GM19455 (cell line): ENCODE data around the gene CHERP.
A peak's percentile ranks its signal among the peaks of the same experiment; 100 is the strongest.
"Not testable (repeated sequence)": the region's sequence is repeated elsewhere in the genome, so short reads cannot be mapped to it uniquely, and the experiment has no call there.

Source experiments
- ATAC-seq: cut with Tn5 transposase; IDR thresholded peaks from one replicate; pipeline ENCODE4 v1.9.1; 2021; ENCODE audit not compliant: unreplicated experiment

CHERP gene

GRCh38 chr19:16486476-16486875 lies 55.8 kb downstream of the CHERP start:
- ATAC-seq, result not testable (repeated sequence)

- no peak for ATAC-seq
Measured at GRCh38 chr19:16482745-16483144, 59.5 kb downstream of the CHERP start.

GRCh38 chr19:16477311-16477710 lies 64.9 kb downstream of the CHERP start:
- no peak for ATAC-seq

- no peak for ATAC-seq
Measured at GRCh38 chr19:16476401-16476800, 65.8 kb downstream of the CHERP start.

GRCh38 chr19:16473875-16474392 lies 68.3 kb downstream of the CHERP start:
- no peak for ATAC-seq

GRCh38 chr19:16472992-16473391 lies 69.2 kb downstream of the CHERP start:
- no peak for ATAC-seq

- not testable (repeated sequence) for ATAC-seq
Measured at GRCh38 chr19:16472559-16472899, 69.7 kb downstream of the CHERP start.

GRCh38 chr19:16470911-16471811 lies 71.1 kb downstream of the CHERP start:
- ATAC-seq, result peak; percentile 27

GRCh38 chr19:16470541-16470910 lies 71.7 kb downstream of the CHERP start:
- no peak for ATAC-seq
